ENCODE data around the gene USP12.

- TF ChIP-seq, protein P1, sequence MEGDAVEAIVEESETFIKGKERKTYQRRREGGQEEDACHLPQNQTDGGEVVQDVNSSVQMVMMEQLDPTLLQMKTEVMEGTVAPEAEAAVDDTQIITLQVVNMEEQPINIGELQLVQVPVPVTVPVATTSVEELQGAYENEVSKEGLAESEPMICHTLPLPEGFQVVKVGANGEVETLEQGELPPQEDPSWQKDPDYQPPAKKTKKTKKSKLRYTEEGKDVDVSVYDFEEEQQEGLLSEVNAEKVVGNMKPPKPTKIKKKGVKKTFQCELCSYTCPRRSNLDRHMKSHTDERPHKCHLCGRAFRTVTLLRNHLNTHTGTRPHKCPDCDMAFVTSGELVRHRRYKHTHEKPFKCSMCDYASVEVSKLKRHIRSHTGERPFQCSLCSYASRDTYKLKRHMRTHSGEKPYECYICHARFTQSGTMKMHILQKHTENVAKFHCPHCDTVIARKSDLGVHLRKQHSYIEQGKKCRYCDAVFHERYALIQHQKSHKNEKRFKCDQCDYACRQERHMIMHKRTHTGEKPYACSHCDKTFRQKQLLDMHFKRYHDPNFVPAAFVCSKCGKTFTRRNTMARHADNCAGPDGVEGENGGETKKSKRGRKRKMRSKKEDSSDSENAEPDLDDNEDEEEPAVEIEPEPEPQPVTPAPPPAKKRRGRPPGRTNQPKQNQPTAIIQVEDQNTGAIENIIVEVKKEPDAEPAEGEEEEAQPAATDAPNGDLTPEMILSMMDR (IDR thresholded peaks at IDR 0.05 in 8 of 11, conservative IDR thresholded peaks at IDR 0.05 in 3 of 11) = no peak
- no peak for TF ChIP-seq POLR2AphosphoS5 (IDR thresholded peaks at IDR 0.05)
Observed at GRCh38 chr13:27088619-27089018, 83.0 kb downstream of the USP12 start.
